ENCODE results near the gene TMEM245. TPM values are rescaled to one million over a fixed set of nuclear protein-coding genes. Genes with fewer than 3 reads are reported as not detected.

TMEM245 gene
- total RNA-seq, 4 donors from 2014 or later, result 55.8 to 95.9 (median 88.6) TPM

- TF ChIP-seq CTCF (IDR thresholded peaks at IDR 0.05; ENCODE audit: low read depth), result no peak
Measured at GRCh38 chr9:109082091-109082620, 37.6 kb downstream of the TMEM245 start.

- no peak for TF ChIP-seq CTCF (IDR thresholded peaks at IDR 0.05; ENCODE audit: low read depth)
Measured at GRCh38 chr9:109074236-109074889, 45.4 kb downstream of the TMEM245 start.

- TF ChIP-seq CTCF (IDR thresholded peaks at IDR 0.05; ENCODE audit: low read depth), result no peak
Measured at GRCh38 chr9:109072821-109073435, 46.8 kb downstream of the TMEM245 start.

GRCh38 chr9:109072133-109072692 lies 47.5 kb downstream of the TMEM245 start:
- no peak for TF ChIP-seq CTCF (IDR thresholded peaks at IDR 0.05; ENCODE audit: low read depth)

- no peak for TF ChIP-seq CTCF (IDR thresholded peaks at IDR 0.05; ENCODE audit: low read depth)
Measured at GRCh38 chr9:109068764-109069163, 51.0 kb downstream of the TMEM245 start.

- TF ChIP-seq CTCF (IDR thresholded peaks at IDR 0.05; ENCODE audit: low read depth), result no peak
Measured at GRCh38 chr9:109064963-109065702, 54.6 kb downstream of the TMEM245 start.

GRCh38 chr9:109063760-109064159 lies 56.0 kb downstream of the TMEM245 start:
- TF ChIP-seq CTCF (IDR thresholded peaks at IDR 0.05; ENCODE audit: low read depth), result no peak
